GM18909 (cell line): ENCODE data around the gene SEMA3C.

Experiments
- ATAC-seq: cut with Tn5 transposase; IDR thresholded peaks from one replicate; pipeline ENCODE4 v1.9.1; 2021; ENCODE audit warnings: mild to moderate bottlenecking; ENCODE audit not compliant: unreplicated experiment, poor library complexity

SEMA3C gene

DNA sequence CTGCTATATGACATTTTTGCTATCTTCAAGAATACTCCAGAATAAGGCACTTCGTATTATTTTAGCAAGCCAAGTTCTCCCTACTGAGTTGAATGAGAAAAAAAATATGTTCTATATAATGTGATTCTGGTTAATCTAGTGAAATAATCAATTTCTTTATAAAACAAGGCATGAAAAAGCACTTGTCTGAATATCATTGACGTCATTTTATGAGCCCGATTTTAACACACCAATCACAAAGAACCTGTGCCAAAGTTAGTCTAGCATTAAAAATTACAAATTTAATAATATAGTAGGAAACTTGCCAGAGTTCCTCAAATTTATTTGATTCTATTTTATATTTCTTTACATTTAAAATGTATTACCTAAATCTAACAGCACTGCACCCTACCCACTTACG, 155.1 kb downstream of the SEMA3C start:
- ATAC-seq, result no peak

- ATAC-seq, result no peak
Measured at GRCh38 chr7:80763289-80763688, 155.6 kb downstream of the SEMA3C start.

DNA sequence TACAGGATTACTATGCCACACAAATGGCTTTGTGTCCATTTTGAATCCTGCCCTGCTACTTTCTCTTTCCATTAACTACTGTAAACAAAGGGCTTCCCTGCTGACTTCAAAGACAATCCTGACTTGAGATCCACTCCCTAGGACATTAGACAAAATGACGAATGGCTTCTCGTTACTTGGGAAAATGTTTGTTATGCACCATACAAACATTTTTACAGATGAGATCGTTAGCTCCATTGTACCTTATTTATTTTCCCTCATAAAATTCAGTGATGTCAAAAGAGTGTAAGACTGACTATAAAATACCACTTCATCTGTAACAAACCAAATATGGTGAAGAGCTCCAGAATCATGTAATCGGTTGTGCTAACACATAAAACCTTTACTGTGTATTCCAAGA, 158.6 kb downstream of the SEMA3C start:
- ATAC-seq, result no peak

DNA sequence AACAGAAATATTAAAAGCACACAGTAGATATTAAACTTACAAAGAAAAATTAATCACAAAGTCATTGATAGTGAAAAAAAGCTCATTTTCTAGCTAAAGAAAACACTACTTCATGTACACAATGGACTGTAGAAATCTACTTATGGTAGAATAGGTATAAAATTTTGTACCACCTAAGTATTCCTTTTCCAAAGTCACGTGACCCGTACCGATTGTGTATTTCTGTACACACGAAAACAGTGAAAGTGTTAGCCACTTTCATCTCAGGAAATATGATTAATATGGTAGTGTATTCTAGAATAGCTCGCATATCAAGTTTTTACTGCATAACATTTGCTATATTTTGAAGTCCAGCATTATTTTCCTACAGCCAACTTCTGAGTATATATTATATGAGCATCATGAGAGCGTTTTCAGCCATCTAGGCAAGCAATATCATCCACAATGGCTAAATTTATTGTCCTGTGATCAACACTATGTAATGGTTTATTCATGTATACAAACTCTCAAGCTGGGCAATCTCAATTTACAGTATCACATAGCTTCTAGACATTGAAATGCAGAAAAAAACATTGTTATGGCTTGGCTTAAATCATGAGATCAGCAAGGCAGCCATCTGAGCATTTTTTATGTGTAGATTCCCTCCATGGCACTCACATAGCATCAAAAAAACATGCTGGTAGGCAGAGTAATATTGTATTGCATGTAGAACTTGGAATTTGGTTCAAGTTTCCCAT, 165.7 kb downstream of the SEMA3C start:
- ATAC-seq, result no peak

- ATAC-seq, result no peak
Measured at GRCh38 chr7:80749270-80749669, 169.6 kb downstream of the SEMA3C start.

- ATAC-seq, result no peak
Measured at GRCh38 chr7:80748363-80749042, 170.3 kb downstream of the SEMA3C start.

- no peak for ATAC-seq
Measured at GRCh38 chr7:80740778-80741545, 177.9 kb downstream of the SEMA3C start.

DNA sequence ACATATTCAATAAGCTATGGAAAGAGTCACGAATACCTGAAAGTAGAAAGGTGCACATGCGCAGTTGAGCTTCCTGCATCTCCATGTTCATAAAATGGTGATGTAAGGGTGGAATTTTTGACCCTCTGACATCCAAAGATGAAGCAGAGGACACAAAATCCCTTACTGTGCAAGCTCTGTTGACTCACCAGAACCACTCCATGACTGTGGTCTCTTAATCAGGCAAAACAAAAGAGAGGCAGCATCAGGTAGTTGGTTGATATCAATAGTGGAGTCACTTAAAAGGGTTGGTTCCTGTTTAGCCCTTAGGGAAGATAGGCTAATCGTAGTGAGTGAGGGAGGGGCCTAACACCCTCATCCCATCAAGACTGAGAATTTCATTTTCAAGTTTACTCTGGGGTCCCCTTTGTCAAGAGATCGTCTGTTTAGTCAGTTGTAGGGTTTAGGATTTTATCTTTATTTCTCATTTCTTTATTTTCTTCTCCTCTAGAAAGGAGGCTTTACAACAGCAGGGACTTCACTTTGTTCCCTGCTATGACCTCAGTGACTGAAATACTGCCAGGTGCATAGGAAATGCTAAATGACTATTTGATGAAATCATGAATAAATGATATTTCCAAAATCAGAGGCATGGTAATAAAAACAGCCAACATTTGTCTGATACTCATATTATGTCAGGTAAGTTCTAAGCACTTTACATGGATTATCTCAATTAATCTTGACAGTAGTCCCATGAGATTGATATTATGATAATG, 182.3 kb downstream of the SEMA3C start:
- ATAC-seq, result no peak

GRCh38 chr7:80735330-80735729, 183.5 kb downstream of the SEMA3C start:
- no peak for ATAC-seq

- ATAC-seq, result no peak
Measured at GRCh38 chr7:80734011-80734410, 184.8 kb downstream of the SEMA3C start.

- no peak for ATAC-seq
Measured at GRCh38 chr7:80733333-80733915, 185.4 kb downstream of the SEMA3C start.

DNA sequence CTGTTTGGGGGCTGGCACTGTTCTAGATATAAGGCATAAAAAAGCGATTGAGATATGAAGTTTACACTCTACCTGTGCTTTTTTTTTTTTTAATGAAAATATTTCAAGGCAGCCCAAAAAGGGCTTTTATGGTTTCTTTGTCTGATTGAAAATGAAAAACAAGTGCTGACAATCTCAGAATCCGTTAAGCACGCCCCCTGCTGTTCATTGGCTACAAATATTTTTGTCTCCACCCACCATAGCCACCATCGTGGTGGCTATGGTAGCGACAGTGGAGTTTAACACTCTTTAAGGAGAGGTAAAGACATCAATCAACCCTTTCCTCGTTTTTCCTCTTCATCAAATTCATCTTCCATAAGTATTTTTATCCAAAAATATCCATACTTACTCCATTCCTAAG, 186.2 kb downstream of the SEMA3C start:
- ATAC-seq, result no peak

DNA sequence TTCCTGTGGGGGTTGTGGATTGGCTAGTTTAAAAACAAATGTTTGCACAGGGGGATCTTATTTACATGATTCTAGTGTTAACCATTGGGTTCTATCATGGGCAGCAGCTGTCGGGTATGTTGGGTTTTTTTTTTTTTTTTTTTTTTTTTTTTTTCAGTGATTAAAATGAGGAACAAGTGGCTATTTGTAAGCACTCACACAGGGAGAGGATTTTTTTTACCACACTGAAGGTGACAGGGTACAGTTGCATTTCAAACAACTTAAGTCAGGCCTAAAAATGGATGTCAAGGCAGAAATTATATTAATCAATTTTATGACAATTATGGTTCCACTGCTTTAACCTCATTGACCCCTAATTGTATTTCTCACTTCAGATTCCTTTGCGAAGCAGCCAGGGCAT, 187.6 kb downstream of the SEMA3C start:
- ATAC-seq, result no peak

DNA sequence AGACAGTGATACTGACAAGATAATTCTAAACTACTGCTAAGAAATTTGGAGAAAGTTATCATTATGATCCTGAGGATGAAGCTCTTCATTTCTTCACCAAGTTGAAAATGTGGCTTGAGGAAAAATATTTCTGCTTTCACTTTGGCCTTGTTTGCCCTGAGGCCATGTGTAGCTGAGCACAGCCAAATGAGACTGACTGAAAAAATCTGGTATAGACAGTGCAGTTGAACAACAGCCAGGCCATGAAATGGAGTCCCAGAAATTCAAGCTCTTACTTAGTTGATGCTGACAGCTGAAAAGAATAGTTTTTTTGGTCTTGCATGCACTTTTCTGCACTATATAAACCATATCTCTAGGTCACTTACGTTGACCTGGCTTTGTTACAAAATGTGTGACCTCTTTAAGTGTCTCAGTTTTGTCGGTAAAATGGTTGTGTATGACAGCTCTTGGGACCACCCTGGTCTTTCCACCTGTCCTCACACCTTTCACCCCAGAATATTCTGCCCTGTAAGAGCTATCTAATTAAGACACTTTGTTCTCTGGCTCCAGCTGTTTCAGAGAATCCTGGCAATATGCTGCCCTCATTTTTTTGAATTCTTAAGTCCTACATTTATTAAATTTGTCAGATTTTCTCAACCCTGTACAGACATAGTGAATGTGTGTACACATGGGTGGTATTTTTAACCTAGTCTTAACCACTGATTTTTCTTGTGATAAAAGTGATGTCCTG, 189.1 kb downstream of the SEMA3C start:
- ATAC-seq, result no peak

GRCh38 chr7:80726666-80727065, 192.2 kb downstream of the SEMA3C start:
- ATAC-seq, result peak; percentile 56

- ATAC-seq, result no peak
Measured at GRCh38 chr7:80725181-80725611, 193.7 kb downstream of the SEMA3C start.

- no peak for ATAC-seq
Measured at GRCh38 chr7:80724249-80724871, 194.5 kb downstream of the SEMA3C start.

DNA sequence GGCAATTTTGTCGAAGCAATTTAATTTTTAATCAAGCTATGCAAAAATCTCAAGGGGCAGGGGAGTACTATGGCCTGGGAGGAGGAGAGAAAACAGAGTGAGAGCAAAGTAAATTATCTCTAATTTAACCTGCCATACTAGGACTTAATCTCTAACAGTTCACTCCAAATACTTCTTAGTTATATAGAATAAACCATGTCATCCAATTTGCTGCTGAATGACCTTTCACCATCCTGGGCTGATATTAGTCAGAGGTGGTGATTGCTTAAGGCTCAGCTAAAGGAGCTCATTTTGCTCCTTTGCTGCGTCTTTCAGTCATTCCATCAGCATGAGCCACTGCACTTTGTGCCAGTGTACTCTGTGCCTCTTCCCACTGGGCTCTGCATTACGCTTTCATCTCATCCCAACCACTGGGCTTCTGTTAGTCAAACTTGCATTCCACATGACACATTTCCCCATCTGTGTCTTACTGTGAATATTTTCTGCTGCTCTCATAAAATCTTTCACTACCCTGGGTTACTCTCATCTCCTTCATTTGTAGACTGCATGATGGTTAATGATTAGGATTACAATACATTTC, 196.1 kb downstream of the SEMA3C start:
- no peak for ATAC-seq
